GM12864 (cell line): ENCODE data around the gene ISL1.

Experiments used
- DNase-seq: peaks from one replicate; pipeline ENCODE4 v3.0.0-alpha.2; 2011; ENCODE audit warnings: low read depth
- H3K4me3 ChIP-seq: 2 replicates; pipeline ENCODE4 v1.5.1; 2011; ENCODE audit warnings: mild to moderate bottlenecking, low read depth, low read length, control low read depth
- TF ChIP-seq, protein P1 (sequence below): IDR thresholded peaks from 2 replicates; pipeline ENCODE4 v1.5.1; 2011; ENCODE audit warnings: low read depth, mild to moderate bottlenecking, moderate library complexity, low read length, control low read depth, inconsistent platforms; ENCODE audit errors: missing control alignments

The ISL1 gene

GRCh38 chr5:51392689-51393199 lies 9.5 kb downstream of the ISL1 start:
- TF ChIP-seq, protein P1, sequence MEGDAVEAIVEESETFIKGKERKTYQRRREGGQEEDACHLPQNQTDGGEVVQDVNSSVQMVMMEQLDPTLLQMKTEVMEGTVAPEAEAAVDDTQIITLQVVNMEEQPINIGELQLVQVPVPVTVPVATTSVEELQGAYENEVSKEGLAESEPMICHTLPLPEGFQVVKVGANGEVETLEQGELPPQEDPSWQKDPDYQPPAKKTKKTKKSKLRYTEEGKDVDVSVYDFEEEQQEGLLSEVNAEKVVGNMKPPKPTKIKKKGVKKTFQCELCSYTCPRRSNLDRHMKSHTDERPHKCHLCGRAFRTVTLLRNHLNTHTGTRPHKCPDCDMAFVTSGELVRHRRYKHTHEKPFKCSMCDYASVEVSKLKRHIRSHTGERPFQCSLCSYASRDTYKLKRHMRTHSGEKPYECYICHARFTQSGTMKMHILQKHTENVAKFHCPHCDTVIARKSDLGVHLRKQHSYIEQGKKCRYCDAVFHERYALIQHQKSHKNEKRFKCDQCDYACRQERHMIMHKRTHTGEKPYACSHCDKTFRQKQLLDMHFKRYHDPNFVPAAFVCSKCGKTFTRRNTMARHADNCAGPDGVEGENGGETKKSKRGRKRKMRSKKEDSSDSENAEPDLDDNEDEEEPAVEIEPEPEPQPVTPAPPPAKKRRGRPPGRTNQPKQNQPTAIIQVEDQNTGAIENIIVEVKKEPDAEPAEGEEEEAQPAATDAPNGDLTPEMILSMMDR: no peak
- no peak overlapping the region for H3K4me3 ChIP-seq
- no peak for DNase-seq

- TF ChIP-seq, protein P1: no peak
- H3K4me3 ChIP-seq: no peak overlapping the region
- DNase-seq: no peak
Measured at GRCh38 chr5:51394609-51395008, 11.4 kb downstream of the ISL1 start.

DNA sequence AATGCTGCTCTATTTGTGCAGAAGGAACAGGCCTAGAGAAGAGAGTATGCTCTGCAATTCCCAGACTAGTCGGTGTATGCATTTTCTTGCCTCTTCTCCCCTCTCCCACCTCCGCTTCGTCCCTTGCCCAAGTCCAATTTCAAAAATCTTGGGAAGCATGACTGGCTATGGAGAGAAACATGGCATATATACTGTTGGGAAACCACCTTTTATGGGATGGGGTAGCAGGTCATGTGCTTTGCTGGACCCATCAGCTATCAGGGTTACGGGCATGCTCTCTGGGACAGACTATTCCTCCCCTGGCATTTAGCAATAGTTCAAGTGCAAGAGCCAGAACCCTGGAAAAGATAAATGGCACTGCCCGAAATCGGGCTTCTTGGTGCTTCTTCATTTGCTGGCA lies 12.0 kb downstream of the ISL1 start:
- H3K4me3 ChIP-seq: no peak overlapping the region
- DNase-seq: no peak
- TF ChIP-seq, protein P1: no peak

DNA sequence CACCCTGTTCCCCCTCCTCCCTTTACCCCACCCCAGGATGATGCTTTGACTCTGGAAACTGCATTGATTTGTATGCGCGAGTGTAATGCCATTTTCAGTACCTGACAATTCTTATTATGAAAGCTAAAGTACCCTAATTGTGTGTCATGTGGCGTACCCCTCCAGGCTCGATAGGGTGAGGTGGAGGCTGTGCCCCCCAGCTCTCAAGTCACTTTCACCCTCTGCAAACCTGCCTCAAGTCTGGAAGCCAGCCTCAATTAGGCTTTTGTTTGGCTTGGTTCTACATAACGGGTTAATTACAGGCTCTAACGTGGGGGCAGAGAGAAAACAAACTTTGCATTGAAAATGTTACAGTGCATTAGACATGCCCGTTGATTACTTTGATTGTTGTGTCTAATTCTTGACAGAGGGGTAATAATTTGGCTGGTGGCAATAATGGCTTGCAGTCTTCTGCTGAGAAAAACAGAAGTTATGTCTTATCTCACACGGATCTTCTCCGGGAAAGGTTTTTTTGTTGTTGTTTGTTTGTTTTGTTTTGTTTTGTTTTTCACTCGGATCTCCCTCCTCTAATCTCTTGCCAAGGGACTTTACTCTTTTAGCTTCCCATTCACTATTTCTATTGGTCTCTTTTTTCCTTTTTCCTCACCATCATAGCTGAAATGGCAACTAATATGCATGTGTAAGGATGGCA lies 12.6 kb downstream of the ISL1 start:
- TF ChIP-seq, protein P1: no peak
- no peak overlapping the region for H3K4me3 ChIP-seq
- DNase-seq: no peak

DNA sequence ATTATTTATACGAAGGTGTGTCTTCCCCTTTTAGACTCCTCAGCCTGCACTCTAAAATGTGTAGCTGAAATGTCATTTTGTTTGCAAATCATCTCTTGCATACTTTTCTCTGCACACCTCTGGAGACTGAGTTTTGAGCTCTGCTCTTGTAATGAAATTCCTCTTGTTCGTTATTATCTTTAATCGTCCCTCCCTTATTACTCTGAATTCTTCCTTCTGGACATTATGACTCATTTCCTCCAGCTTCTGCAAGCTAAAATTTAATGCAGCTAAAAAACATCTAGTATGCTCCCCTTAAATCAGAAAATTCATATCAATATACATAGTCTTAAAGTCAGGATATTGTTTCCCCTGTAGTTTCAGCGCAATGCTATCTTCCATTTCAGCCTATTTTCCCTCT lies 13.5 kb downstream of the ISL1 start:
- no peak for DNase-seq
- TF ChIP-seq, protein P1: no peak
- no peak overlapping the region for H3K4me3 ChIP-seq

GRCh38 chr5:51397996-51398395 lies 14.7 kb downstream of the ISL1 start:
- no peak for DNase-seq
- H3K4me3 ChIP-seq: no peak overlapping the region
- TF ChIP-seq, protein P1: no peak

DNA sequence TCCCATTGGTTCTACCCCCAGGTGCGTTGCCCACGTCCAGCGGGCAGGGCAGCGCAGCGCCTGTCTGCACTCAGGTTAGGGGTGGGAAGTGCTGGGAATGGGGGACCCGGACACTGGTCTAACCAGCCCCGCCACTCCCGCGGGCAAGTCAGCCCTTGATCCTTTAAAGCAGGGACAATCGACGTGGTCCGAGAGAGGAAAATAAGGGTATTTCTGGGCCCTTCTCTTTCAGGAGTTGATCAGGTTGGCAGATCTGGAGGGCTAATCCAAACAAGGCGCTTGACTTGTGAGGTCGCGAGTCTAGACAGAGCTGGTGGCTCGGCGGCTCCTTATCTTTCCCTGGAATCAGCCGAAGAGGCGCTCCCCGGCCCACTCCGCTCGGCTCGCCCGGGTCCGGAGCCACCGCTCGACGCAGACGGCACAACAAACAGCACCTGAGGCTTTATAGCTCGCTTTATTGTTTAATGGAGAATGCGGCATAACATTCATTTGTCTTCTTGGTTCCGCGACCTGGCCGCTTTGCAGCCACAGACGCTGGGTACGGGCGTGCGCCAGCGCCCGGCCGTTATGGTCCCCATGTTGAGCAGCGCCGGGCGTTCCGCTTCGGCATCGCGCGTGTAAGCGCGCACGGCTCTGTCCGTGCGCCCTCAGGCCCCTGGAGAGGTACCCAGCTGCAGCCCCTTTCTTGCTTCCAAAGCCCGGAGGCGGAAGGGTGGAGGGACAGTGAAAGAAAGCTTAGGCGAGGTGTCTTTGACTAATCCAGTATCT lies 15.8 kb downstream of the ISL1 start:
- TF ChIP-seq, protein P1: no peak
- H3K4me3 ChIP-seq: no peak overlapping the region
- no peak for DNase-seq
